NT2/D1 (cell line): ENCODE results near the gene SOAT2.

Experiments used
- DNase-seq: peaks from one replicate; pipeline ENCODE4 v3.0.0-alpha.2; 2011; ENCODE audit warnings: low read depth, low spot score
- H3K27me3 ChIP-seq: 2 replicates; pipeline ENCODE4 v1.6.0; 2011; ENCODE audit warnings: mild to moderate bottlenecking; ENCODE audit not compliant: insufficient read length, insufficient read depth
- H3K36me3 ChIP-seq: 2 replicates; pipeline ENCODE4 v1.6.1; 2011; ENCODE audit warnings: mild to moderate bottlenecking, low read length, mixed read lengths; ENCODE audit not compliant: insufficient read depth, insufficient read length
- H3K4me1 ChIP-seq: 2 replicates; pipeline ENCODE4 v1.5.1; 2011; ENCODE audit not compliant: insufficient read depth, insufficient read length
- H3K4me3 ChIP-seq: 2 replicates; pipeline ENCODE4 v1.5.1; 2011; ENCODE audit warnings: low read depth; ENCODE audit not compliant: insufficient read length
- H3K9ac ChIP-seq: 2 replicates; pipeline ENCODE4 v1.6.0; 2011; ENCODE audit warnings: low read depth; ENCODE audit not compliant: insufficient read length
- H3K9me3 ChIP-seq: 2 replicates; pipeline ENCODE4 v1.5.1; 2011; ENCODE audit warnings: mild to moderate bottlenecking, low read length; ENCODE audit not compliant: insufficient read depth
- SUZ12 ChIP-seq: IDR thresholded peaks from 2 replicates; pipeline ENCODE4 v1.6.1; 2011; ENCODE audit not compliant: insufficient read length, insufficient read depth; ENCODE audit errors: extremely low read depth
- YY1 ChIP-seq: IDR thresholded peaks from 2 replicates; pipeline ENCODE4 v1.6.1; 2011; ENCODE audit not compliant: insufficient read length, insufficient read depth
- ZNF274 ChIP-seq: IDR thresholded peaks from 2 replicates; pipeline ENCODE4 v1.6.1; 2011; ENCODE audit warnings: mild to moderate bottlenecking, low read depth, low read length

Gene SOAT2

DNA sequence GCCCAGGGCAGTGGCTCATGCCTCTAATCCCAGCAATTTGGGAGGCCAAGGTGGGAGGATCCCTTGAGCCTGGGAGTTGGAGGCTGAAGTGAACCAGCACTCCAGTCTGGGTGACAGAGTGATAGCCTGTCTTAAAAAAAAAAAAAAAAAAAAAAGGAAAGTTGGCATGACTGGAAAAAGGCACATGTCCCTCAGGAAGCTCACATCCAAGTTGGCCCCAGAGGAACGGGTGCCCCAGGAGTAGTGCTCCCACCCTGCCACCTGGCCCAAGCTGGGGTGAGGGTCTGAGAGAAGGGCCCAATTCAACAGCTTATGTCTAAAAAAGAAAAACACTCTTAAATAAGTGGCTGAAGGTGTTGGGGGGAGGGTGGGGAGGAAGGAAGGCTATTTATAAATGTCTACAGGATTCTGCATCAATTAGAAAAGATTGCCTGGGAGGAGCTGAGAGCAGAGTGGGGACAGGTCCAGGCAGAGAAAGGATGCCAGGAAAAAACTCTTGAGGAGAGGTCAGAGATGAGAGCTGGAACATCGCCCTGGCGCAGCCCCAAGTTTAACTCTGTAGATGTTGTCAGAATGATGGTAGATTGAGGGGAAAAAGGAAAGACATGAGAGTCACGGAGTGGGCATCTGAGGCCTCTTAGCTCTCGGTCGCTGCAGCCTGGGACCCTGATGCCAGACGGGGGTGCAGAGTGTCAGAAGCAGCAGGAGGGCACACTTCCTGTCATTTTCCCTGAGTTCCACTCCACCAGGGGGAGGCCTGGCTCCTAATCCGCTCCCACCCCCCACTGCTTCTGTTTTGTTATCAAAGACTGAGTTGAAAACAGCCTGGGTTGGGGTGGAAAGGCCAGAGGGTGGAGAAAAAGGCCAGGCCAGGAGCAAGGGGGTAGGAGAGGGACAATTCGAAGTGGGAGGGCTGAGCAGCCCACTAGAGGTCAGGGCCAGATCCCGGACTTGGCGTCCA, 31.4 kb upstream of the SOAT2 start:
- Histone ChIP-seq H3K9me3 (no peaks in the 10 kb centered on the region), H3K36me3 (peaks cover 30% of the 10 kb centered on the region), H3K27me3 (no peaks in the 10 kb centered on the region), H3K9ac (peak overlapping the region; percentile 23), H3K4me3 (no peak overlapping the region), H3K4me1 (peaks cover 39% of the 10 kb centered on the region)
- DNase-seq = no peak
- TF ChIP-seq YY1 (no peak), SUZ12 (no peak)

DNA sequence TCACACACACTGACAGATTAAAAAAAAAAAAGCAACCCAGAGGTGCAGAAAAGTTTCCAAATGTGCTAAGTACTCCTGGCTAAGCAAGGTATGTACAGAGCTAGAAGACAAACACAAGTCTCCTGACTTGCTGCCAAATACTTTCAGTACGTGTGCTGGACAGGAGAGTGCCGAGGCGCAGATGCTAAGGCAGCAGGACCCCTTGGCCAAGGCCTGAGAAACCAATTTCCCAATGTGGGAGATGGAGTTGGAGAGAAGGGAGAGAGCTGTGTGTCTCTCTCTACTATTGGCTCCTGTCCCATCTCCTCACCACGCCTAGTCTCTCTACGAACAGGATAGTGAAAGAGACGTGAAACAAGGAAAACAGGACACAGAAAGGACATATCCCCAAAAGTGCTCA, 29.4 kb upstream of the SOAT2 start:
- Histone ChIP-seq H3K27me3 (no peaks in the 10 kb centered on the region), H3K9me3 (no peaks in the 10 kb centered on the region), H3K9ac (no peak overlapping the region), H3K4me1 (peaks cover 34% of the 10 kb centered on the region), H3K4me3 (no peak overlapping the region), H3K36me3 (peaks cover 30% of the 10 kb centered on the region)
- TF ChIP-seq SUZ12 (no peak), ZNF274 (no peak), YY1 (no peak)
- DNase-seq = no peak

- TF ChIP-seq ZNF274 (no peak), YY1 (no peak), SUZ12 (no peak)
- Histone ChIP-seq H3K27me3 (no peaks in the 10 kb centered on the region), H3K4me3 (no peak overlapping the region), H3K4me1 (peaks cover 29% of the 10 kb centered on the region), H3K36me3 (peaks cover 30% of the 10 kb centered on the region), H3K9ac (no peak overlapping the region), H3K9me3 (no peaks in the 10 kb centered on the region)
- DNase-seq = no peak
These were observed 28.8 kb upstream of the SOAT2 start for GRCh38 chr12:53074283-53074998.

DNA sequence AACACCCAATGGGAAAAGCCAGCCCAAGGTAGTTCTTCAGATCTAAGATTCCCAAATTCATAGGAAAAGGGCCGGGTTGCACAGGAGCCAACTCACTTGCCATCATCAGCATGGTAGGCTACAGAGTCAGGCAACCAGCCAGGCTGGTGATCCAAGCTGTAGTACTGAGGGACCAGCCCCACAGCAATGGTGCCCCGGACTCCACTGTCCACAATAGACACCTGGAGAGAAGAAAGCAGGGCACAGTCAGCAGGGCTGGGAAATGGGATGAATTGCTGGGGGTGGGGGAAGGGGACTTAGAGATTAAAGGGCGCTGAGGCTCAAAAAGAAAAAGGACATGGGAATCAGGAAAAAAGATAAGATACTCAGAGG, 28.3 kb upstream of the SOAT2 start:
- H3K4me1 ChIP-seq = peaks cover 24% of the 10 kb centered on the region
- no peak for DNase-seq
- TF ChIP-seq ZNF274 = no peak
- no peak for TF ChIP-seq YY1
- no peak for TF ChIP-seq SUZ12
- H3K4me3 ChIP-seq = no peak overlapping the region
- peaks cover 30% of the 10 kb centered on the region for H3K36me3 ChIP-seq
- no peaks in the 10 kb centered on the region for H3K27me3 ChIP-seq
- H3K9ac ChIP-seq = no peak overlapping the region
- H3K9me3 ChIP-seq = no peaks in the 10 kb centered on the region

DNA sequence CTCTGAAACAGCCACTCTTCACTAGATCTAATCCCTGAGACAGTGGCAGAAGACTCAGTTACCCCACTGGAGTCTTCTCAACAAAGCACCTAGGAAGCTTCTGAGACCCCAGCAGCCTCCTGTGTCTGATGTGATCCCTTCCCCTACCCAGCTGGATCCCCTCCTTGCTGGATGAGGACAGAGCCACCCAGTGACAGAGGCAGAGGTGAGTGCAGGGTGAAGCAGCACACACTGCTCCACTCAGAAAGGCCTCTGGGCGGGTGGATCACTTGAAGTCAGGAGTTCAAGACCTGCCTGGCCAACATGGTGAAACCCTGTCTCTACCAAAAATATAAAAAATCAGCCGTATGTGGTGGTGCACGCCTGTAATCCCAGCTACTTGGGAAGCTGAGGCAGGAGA, 26.8 kb upstream of the SOAT2 start:
- H3K9ac ChIP-seq = no peak overlapping the region
- H3K27me3 ChIP-seq = peaks cover 11% of the 10 kb centered on the region
- peaks cover 15% of the 10 kb centered on the region for H3K4me1 ChIP-seq
- peaks cover 30% of the 10 kb centered on the region for H3K36me3 ChIP-seq
- TF ChIP-seq YY1 (no peak), ZNF274 (no peak), SUZ12 (no peak)
- no peak overlapping the region for H3K4me3 ChIP-seq
- H3K9me3 ChIP-seq = no peaks in the 10 kb centered on the region
- no peak for DNase-seq

DNA sequence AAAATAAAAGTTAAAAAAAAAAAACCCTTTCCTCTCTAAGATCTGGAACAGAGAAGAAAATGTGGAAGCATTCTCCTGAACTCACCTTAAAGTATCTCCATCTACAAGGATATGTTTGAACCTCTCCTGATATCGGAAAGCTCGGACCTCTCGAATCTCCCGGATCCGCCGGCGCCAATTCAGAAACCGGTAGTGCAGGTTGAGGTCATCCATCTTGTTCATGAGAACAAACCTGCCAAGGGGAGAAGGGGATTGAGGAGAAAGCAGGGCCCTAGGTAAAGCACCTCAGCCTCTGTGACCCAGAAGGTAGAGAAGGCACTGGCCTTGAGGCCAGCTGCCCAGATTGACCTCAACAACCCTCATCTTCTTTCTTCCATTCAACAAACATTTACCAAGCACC, 26.3 kb upstream of the SOAT2 start:
- Histone ChIP-seq H3K36me3 (peaks cover 30% of the 10 kb centered on the region), H3K4me3 (no peak overlapping the region), H3K4me1 (peaks cover 13% of the 10 kb centered on the region), H3K27me3 (peaks cover 11% of the 10 kb centered on the region), H3K9ac (no peak overlapping the region), H3K9me3 (no peaks in the 10 kb centered on the region)
- TF ChIP-seq YY1 = no peak
- TF ChIP-seq ZNF274 = no peak
- DNase-seq = no peak
